Spleen (tissue), 7 donors: ENCODE results near the gene STXBP5.

Experiments
- CTCF ChIP-seq, 11 experiments: fragments of 200-600 bp in 7 of 11; fragments of 450-650 bp in 4 of 11; sonication (generic) in 4 of 11; IDR thresholded peaks in 8 of 11; conservative IDR thresholded peaks in 3 of 11; 1 replicate in 7 of 11; 2 replicates in 4 of 11; pipeline versions ENCODE4 v1.4.0 to v1.8.0; 2016 to 2021; ENCODE audit warnings: antibody characterized with exemption in 11 of 11, inconsistent platforms in 4 of 11, mild to moderate bottlenecking in 1 of 11
- POLR2A ChIP-seq, 3 donors: fragments of 450-650 bp; IDR thresholded peaks; one replicate each; pipeline ENCODE4 v1.5.1; 2017; ENCODE audit warnings: antibody characterized with exemption in 3 of 3, mild to moderate bottlenecking in 1 of 3
- donor health status: DM: no; HTN: no; CAD: no; lungs with moderate emphysema.
- donor health status: DM: no; HTN: no; CAD: no.
- donor health status: DM: no; HTN: no; CAD: no.

- TF ChIP-seq CTCF (IDR thresholded peaks at IDR 0.05 in 8 of 11, conservative IDR thresholded peaks at IDR 0.05 in 3 of 11) (no peak), POLR2A (IDR thresholded peaks at IDR 0.05) (no peak)
These were observed 48.0 kb upstream of the STXBP5 start for GRCh38 chr6:147156218-147156617.
